Measurements from ENCODE around the gene TMEM51. TPM values are rescaled to one million over a fixed set of nuclear protein-coding genes. Genes with fewer than 3 reads are reported as not detected.

Gene TMEM51
- total and polyA plus RNA-seq, 9 of the 15 experiments (the other 6 are each of a cell fraction or from before 2014, with no cell fraction given) = 0.06 to 1.4 (median 0.58) TPM

- Histone ChIP-seq H3K27ac (ENCODE audit: extremely low read depth, low read depth, low read length) (no peak overlapping the region), H2AFZ (ENCODE audit: low read depth, low read length) (no peak overlapping the region), H3K79me2 (ENCODE audit: control insufficient read depth, insufficient read depth, low read length) (no peaks in the 10 kb centered on the region), H3K4me1 (replicated peaks in 1 of 2; ENCODE audit: control insufficient read depth in 2 of 2, insufficient read depth in 2 of 2, low read length in 2 of 2) (no peaks in the 10 kb centered on the region), H3K4me3 (no peak overlapping the region), H3K27me3 (ENCODE audit: control insufficient read depth in 2 of 2, insufficient read depth in 2 of 2, low read length in 2 of 2) (peaks cover 20 to 54% of the 10 kb centered on the region in 2 experiments), H3K9me1 (ENCODE audit: control insufficient read depth, insufficient read depth, low read length) (no peaks in the 10 kb centered on the region), H4K20me1 (replicated peaks; ENCODE audit: control insufficient read depth, insufficient read depth, low read length) (no peaks in the 10 kb centered on the region), H3K9ac (ENCODE audit: insufficient read depth in 1 of 2, low read depth in 2 of 2, low read length in 2 of 2) (no peak overlapping the region), H3K4me2 (ENCODE audit: insufficient read depth, low read length) (no peak overlapping the region), H3K36me3 (ENCODE audit: control insufficient read depth, insufficient read depth, low read length) (no peaks in the 10 kb centered on the region), H3K9me3 (replicated peaks; ENCODE audit: control insufficient read depth, insufficient read depth, low read depth, low read length) (no peaks in the 10 kb centered on the region)
- WGBS (ENCODE audit: insufficient coverage, low coverage, missing lambda C conversion rate) = 6% methylated on average over 15 of the region's 15 CpGs
- BruUV-seq (replicated peaks) = no TSS peak
- no peak for DNase-seq (ENCODE audit: extremely low read depth in 1 of 4, low spot score in 3 of 4)
- no peak for FAIRE-seq
- in situ Hi-C loops (cut with MboI) = no loop called here
- ChIA-PET CTCF (ENCODE audit: low intra/inter-chr PET ratio) (no interaction called here), POLR2A (interaction anchor here (0.6 to 1.0 kb wide), 4 partner anchors 11 to 233 kb away, joined by 3 read pairs; no protein-coding TSS in a partner anchor)
- ATAC-seq = no peak
- no peak for TF ChIP-seq USF2 (CRISPR knock-in tag; IDR thresholded peaks at IDR 0.05)
- no peak for TF ChIP-seq TEAD2 (tag; IDR thresholded peaks at IDR 0.05)
- TF ChIP-seq SMARCB1 (IDR thresholded peaks at IDR 0.05; ENCODE audit: insufficient read length, low read depth) = no peak
- TF ChIP-seq PKNOX1 (IDR thresholded peaks at IDR 0.05) = 0 out of 2 replicates have a peak, but pooled peaks have one; percentile 26
- TF ChIP-seq PBX2 (CRISPR knock-in tag; IDR thresholded peaks at IDR 0.05; ENCODE audit: low read depth) = no peak
- 0 out of 2 replicates have a peak, but pooled peaks have one; percentile 21 for TF ChIP-seq PBX2 (tag; conservative IDR thresholded peaks at IDR 0.05; ENCODE audit: low read depth)
- TF ChIP-seq HNRNPH1 (optimal IDR thresholded peaks at IDR 0.05; ENCODE audit: low read depth, low read length) = no peak
- TF ChIP-seq ZNF583 (CRISPR knock-in tag; IDR thresholded peaks at IDR 0.05) = no peak
- intact Hi-C loops (cut with micrococcal nuclease) = no loop called here
Observed at GRCh38 chr1:15187175-15188129, 33.9 kb downstream of the TMEM51 start.
